ENCODE measurements around the gene PSMD5.

DNA sequence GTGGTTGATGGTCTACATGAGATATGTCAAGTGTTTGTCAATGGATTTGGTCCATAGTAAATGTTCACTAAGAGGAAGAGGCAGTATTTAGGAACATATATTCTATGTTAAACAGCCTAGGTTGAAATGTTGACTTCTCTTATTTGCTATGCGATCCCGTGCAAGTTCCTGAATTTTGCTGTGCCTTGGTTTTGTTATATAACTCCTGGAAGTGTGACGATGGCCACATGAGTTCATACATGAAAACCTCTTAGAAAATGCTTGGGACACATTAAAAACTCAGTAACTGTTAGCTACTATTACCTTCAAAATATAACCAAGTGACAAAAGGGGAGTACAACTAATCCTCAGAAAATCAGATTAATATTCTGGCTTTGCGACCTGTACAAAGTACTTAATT, 27.6 kb downstream of the PSMD5 start:
- no peak for TF ChIP-seq POLR2A (IDR thresholded peaks at IDR 0.05)
- TF ChIP-seq, protein P1, sequence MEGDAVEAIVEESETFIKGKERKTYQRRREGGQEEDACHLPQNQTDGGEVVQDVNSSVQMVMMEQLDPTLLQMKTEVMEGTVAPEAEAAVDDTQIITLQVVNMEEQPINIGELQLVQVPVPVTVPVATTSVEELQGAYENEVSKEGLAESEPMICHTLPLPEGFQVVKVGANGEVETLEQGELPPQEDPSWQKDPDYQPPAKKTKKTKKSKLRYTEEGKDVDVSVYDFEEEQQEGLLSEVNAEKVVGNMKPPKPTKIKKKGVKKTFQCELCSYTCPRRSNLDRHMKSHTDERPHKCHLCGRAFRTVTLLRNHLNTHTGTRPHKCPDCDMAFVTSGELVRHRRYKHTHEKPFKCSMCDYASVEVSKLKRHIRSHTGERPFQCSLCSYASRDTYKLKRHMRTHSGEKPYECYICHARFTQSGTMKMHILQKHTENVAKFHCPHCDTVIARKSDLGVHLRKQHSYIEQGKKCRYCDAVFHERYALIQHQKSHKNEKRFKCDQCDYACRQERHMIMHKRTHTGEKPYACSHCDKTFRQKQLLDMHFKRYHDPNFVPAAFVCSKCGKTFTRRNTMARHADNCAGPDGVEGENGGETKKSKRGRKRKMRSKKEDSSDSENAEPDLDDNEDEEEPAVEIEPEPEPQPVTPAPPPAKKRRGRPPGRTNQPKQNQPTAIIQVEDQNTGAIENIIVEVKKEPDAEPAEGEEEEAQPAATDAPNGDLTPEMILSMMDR (IDR thresholded peaks at IDR 0.05), result no peak
